HL-60 (cell line): Measurements from ENCODE around the gene TUBGCP3.

ENCODE experiments used
- GABPA ChIP-seq: IDR thresholded peaks from 2 replicates; pipeline ENCODE4 v1.6.1; 2012; ENCODE audit warnings: low read depth
- POLR2AphosphoS5 ChIP-seq: IDR thresholded peaks from 2 replicates; pipeline ENCODE4 v1.6.1; 2012; ENCODE audit warnings: low read depth
- SPI1 ChIP-seq: IDR thresholded peaks from 2 replicates; pipeline ENCODE4 v1.6.1; 2012; ENCODE audit warnings: low read depth, mild to moderate bottlenecking, borderline replicate concordance
- TF ChIP-seq, protein P1 (sequence below): IDR thresholded peaks from one replicate; pipeline ENCODE4 v1.5.1; 2011; ENCODE audit warnings: low read length, control low read depth, inconsistent platforms; ENCODE audit not compliant: insufficient read depth
- TF ChIP-seq, protein P2 (sequence below): IDR thresholded peaks from 2 replicates; pipeline ENCODE4 v1.6.1; 2012; ENCODE audit warnings: low read depth; ENCODE audit not compliant: insufficient replicate concordance

DNA sequence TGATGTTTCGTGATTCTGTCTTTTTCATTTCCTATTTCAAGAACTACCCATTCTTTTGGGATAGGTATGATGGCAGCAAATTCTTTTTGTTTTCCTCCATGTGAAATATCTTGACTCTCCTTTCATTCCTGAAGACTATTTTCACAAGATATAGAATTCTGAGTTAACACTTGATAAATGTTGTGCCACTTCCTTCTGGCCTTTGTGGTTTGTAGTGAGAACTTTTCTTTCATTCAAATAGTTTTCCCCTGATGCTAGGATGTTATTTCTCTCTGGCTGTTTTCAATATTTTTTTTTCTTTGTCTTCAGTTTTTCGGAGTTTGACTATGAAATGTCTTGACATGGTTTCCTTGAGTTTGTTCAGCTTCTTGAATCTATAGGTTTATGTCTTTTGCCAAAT is 8.3 kb upstream of the TUBGCP3 start:
- TF ChIP-seq, protein P1, sequence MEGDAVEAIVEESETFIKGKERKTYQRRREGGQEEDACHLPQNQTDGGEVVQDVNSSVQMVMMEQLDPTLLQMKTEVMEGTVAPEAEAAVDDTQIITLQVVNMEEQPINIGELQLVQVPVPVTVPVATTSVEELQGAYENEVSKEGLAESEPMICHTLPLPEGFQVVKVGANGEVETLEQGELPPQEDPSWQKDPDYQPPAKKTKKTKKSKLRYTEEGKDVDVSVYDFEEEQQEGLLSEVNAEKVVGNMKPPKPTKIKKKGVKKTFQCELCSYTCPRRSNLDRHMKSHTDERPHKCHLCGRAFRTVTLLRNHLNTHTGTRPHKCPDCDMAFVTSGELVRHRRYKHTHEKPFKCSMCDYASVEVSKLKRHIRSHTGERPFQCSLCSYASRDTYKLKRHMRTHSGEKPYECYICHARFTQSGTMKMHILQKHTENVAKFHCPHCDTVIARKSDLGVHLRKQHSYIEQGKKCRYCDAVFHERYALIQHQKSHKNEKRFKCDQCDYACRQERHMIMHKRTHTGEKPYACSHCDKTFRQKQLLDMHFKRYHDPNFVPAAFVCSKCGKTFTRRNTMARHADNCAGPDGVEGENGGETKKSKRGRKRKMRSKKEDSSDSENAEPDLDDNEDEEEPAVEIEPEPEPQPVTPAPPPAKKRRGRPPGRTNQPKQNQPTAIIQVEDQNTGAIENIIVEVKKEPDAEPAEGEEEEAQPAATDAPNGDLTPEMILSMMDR: no peak
- no peak for TF ChIP-seq POLR2AphosphoS5
- TF ChIP-seq, protein P2, sequence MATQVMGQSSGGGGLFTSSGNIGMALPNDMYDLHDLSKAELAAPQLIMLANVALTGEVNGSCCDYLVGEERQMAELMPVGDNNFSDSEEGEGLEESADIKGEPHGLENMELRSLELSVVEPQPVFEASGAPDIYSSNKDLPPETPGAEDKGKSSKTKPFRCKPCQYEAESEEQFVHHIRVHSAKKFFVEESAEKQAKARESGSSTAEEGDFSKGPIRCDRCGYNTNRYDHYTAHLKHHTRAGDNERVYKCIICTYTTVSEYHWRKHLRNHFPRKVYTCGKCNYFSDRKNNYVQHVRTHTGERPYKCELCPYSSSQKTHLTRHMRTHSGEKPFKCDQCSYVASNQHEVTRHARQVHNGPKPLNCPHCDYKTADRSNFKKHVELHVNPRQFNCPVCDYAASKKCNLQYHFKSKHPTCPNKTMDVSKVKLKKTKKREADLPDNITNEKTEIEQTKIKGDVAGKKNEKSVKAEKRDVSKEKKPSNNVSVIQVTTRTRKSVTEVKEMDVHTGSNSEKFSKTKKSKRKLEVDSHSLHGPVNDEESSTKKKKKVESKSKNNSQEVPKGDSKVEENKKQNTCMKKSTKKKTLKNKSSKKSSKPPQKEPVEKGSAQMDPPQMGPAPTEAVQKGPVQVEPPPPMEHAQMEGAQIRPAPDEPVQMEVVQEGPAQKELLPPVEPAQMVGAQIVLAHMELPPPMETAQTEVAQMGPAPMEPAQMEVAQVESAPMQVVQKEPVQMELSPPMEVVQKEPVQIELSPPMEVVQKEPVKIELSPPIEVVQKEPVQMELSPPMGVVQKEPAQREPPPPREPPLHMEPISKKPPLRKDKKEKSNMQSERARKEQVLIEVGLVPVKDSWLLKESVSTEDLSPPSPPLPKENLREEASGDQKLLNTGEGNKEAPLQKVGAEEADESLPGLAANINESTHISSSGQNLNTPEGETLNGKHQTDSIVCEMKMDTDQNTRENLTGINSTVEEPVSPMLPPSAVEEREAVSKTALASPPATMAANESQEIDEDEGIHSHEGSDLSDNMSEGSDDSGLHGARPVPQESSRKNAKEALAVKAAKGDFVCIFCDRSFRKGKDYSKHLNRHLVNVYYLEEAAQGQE: no peak
- no peak for TF ChIP-seq SPI1
- no peak for TF ChIP-seq GABPA
